GM19397 (cell line): ENCODE measurements around the gene KERA.

Experiments used
- ATAC-seq: cut with Tn5 transposase; IDR thresholded peaks from one replicate; pipeline ENCODE4 v1.9.1; 2021; ENCODE audit warnings: mild to moderate bottlenecking, moderate library complexity; ENCODE audit not compliant: unreplicated experiment

Gene KERA

GRCh38 chr12:91017511-91018263 is 40.1 kb downstream of the KERA start:
- ATAC-seq = no peak

- no peak for ATAC-seq
Measured at GRCh38 chr12:91017043-91017442, 40.8 kb downstream of the KERA start.

- peak; percentile 83 for ATAC-seq
Measured at GRCh38 chr12:91009319-91009950, 48.4 kb downstream of the KERA start.

- peak; percentile 64 for ATAC-seq
Measured at GRCh38 chr12:91007531-91008290, 50.1 kb downstream of the KERA start.

GRCh38 chr12:91004872-91005271 is 53.0 kb downstream of the KERA start, which contains the start of gene EPYC:
Gene EPYC, minus strand, starts transcription at chr12:91004972. Its CDS starts 2,407 bp downstream, at chr12:91002565.
- ATAC-seq = no peak

GRCh38 chr12:91003737-91004136 is 54.1 kb downstream of the KERA start:
- ATAC-seq = no peak

- ATAC-seq = no peak
Measured at GRCh38 chr12:91001306-91001705, 56.5 kb downstream of the KERA start.
